Sigmoid colon (tissue), 3 donors: Measurements from ENCODE around the gene EPSTI1.

Source experiments
- POLR2A ChIP-seq, 2 donors: fragments of 450-650 bp; IDR thresholded peaks; one replicate each; pipeline ENCODE4 v1.6.1; 2016; ENCODE audit warnings: antibody characterized with exemption in 2 of 2, mild to moderate bottlenecking in 2 of 2, moderate library complexity in 2 of 2
- TF ChIP-seq, protein P1 (sequence below), 4 experiments: fragments of 450-650 bp in 3 of 4; fragments of 200-600 bp in 1 of 4; IDR thresholded peaks; one replicate each; pipeline ENCODE4 v1.5.1; 2016 to 2019; ENCODE audit warnings: antibody characterized with exemption in 4 of 4, mild to moderate bottlenecking in 3 of 4, moderate library complexity in 2 of 4

DNA sequence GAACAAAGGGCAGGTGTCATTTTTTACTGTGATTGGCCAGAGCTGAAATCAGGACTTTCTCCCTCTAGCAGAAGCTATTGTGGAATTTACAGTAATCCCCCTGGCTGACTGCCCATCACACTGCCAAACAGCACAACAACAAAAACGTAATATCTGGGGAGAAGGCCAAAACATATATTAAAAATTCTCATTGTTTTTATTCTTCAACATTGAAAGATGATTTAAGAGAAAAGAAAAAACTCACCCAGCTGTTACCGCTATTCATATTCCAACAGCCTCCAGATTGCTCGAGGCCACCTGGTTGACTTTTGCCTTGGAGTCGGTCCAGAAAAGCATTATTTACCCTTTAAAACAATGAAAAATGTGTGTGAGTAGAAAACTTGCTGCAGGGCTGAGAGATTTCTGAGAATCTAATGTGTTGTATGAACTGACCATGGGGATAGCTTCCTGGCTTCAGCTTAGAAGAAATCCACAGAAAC is 97.2 kb downstream of the EPSTI1 start:
- no peak for TF ChIP-seq POLR2A (IDR thresholded peaks at IDR 0.05)
- TF ChIP-seq, protein P1, sequence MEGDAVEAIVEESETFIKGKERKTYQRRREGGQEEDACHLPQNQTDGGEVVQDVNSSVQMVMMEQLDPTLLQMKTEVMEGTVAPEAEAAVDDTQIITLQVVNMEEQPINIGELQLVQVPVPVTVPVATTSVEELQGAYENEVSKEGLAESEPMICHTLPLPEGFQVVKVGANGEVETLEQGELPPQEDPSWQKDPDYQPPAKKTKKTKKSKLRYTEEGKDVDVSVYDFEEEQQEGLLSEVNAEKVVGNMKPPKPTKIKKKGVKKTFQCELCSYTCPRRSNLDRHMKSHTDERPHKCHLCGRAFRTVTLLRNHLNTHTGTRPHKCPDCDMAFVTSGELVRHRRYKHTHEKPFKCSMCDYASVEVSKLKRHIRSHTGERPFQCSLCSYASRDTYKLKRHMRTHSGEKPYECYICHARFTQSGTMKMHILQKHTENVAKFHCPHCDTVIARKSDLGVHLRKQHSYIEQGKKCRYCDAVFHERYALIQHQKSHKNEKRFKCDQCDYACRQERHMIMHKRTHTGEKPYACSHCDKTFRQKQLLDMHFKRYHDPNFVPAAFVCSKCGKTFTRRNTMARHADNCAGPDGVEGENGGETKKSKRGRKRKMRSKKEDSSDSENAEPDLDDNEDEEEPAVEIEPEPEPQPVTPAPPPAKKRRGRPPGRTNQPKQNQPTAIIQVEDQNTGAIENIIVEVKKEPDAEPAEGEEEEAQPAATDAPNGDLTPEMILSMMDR (IDR thresholded peaks at IDR 0.05), result no peak
